AG04449 (cell line): ENCODE results near the gene ZFYVE27.

Source experiments
- CTCF ChIA-PET: fragments of 350-600 bp; formaldehyde crosslinking; extraction: SDS; loops from one replicate; lab custom pipeline; 2021; ENCODE audit warnings: antibody characterized with exemption; lab: Yijun Ruan, JAX
- POLR2A ChIA-PET: fragments of 400-600, 350-600 bp; formaldehyde crosslinking; extraction: SDS; loops from one replicate; lab custom pipeline; 2020; ENCODE audit warnings: antibody characterized with exemption, inconsistent platforms; lab: Yijun Ruan, JAX
- DNase-seq: peaks from one replicate; pipeline ENCODE4 v3.0.0-alpha.2; 2010; ENCODE audit warnings: low read depth, low spot score
- H3K4me3 ChIP-seq: 2 replicates; pipeline ENCODE4 v1.5.1; 2011; ENCODE audit warnings: low read depth, mild to moderate bottlenecking, control low read depth, low read length
- TF ChIP-seq, protein P1 (sequence below): IDR thresholded peaks from one replicate; pipeline ENCODE4 v1.5.1; 2011; ENCODE audit warnings: mild to moderate bottlenecking, moderate library complexity, low read length, control low read depth, inconsistent platforms; ENCODE audit not compliant: insufficient read depth; ENCODE audit errors: missing control alignments

Gene ZFYVE27

GRCh38 chr10:97759946-97760345 lies 23.0 kb downstream of the ZFYVE27 start:
- ChIA-PET POLR2A (no interaction called here), CTCF (interaction anchor here (0.7 to 7.8 kb wide), 17 partner anchors 8 to 686 kb away, joined by 3 to 67 read pairs (median 4); partner anchors contain the start of gene ZFYVE27)
- TF ChIP-seq, protein P1, sequence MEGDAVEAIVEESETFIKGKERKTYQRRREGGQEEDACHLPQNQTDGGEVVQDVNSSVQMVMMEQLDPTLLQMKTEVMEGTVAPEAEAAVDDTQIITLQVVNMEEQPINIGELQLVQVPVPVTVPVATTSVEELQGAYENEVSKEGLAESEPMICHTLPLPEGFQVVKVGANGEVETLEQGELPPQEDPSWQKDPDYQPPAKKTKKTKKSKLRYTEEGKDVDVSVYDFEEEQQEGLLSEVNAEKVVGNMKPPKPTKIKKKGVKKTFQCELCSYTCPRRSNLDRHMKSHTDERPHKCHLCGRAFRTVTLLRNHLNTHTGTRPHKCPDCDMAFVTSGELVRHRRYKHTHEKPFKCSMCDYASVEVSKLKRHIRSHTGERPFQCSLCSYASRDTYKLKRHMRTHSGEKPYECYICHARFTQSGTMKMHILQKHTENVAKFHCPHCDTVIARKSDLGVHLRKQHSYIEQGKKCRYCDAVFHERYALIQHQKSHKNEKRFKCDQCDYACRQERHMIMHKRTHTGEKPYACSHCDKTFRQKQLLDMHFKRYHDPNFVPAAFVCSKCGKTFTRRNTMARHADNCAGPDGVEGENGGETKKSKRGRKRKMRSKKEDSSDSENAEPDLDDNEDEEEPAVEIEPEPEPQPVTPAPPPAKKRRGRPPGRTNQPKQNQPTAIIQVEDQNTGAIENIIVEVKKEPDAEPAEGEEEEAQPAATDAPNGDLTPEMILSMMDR: no peak
- no peak for DNase-seq
- no peak overlapping the region for H3K4me3 ChIP-seq

GRCh38 chr10:97760461-97761257 lies 23.7 kb downstream of the ZFYVE27 start:
- CTCF ChIA-PET: interaction anchor here (0.7 to 7.8 kb wide), 16 partner anchors 8 to 686 kb away, joined by 3 to 67 read pairs (median 4); partner anchors contain the start of genes SFRP5 and ZFYVE27
- DNase-seq: no peak
- POLR2A ChIA-PET: no interaction called here
- TF ChIP-seq, protein P1: no peak
- H3K4me3 ChIP-seq: no peak overlapping the region

DNA sequence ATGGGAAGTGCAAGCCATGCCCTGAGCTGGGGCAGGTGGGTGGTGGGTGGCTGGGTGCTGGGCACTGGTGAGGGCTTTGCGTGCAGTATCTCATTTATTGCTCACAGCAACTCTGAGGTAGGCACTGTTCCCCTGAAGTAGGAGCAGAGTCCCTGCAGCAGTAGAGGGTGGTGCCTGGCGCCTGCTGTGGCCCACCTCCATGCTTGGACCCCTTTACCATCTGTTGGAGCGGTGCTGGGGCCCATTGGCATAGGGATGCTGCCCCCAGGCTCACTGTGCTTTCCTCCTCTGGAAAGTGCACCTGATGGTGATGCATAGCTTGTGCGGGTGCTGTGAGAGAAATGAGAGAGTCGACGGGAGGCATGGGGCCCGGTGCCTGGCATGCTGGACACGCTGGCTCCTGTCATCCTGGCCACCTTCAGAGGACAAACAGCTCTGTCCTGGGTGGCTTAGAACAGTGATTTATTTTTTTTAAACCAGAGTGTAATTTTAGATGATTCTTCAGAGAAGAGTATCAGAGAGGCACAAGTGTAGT lies 24.5 kb downstream of the ZFYVE27 start:
- POLR2A ChIA-PET: no interaction called here
- CTCF ChIA-PET: interaction anchor here (1.1 to 7.8 kb wide), 6 partner anchors 10 to 281 kb away, joined by 3 to 67 read pairs (median 9); partner anchors contain the start of gene SFRP5
- H3K4me3 ChIP-seq: no peak overlapping the region
- DNase-seq: no peak
- TF ChIP-seq, protein P1: no peak

DNA sequence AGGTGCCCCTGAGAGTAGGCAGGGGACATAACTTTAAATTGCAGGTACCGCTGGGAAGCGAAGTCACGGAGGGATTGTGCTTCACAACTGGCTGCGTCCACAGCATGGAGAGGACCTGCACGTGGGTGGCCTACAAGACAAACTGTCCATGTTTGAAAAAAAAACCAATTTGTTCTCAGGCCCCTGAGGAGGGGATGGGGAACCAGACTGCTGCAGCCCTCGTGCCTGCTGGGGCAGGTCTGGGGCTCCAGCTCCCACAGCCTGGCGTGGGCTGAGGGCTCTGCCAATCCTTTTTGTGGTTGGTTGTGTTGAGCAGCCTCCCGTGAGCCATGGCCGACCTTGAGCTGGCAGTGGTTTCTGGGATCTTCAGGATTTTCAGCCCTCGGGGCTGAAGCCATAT lies 25.1 kb downstream of the ZFYVE27 start:
- ChIA-PET CTCF (interaction anchor here (1.1 to 7.8 kb wide), 6 partner anchors 10 to 280 kb away, joined by 3 to 67 read pairs (median 8); partner anchors contain the start of gene SFRP5), POLR2A (no interaction called here)
- no peak overlapping the region for H3K4me3 ChIP-seq
- DNase-seq: no peak
- TF ChIP-seq, protein P1: no peak

- ChIA-PET POLR2A (no interaction called here), CTCF (interaction anchor here (0.7 to 7.8 kb wide), 7 partner anchors 9 to 280 kb away, joined by 3 to 67 read pairs (median 5); partner anchors contain the start of gene SFRP5)
These were observed 25.9 kb downstream of the ZFYVE27 start for GRCh38 chr10:97762816-97763215.

More at GRCh38 chr10:97762816-97763215, 25.9 kb downstream of the ZFYVE27 start:
- TF ChIP-seq, protein P1: no peak
- no peak for DNase-seq
- no peak overlapping the region for H3K4me3 ChIP-seq
